ENCODE measurements around the gene TAX1BP1.

DNA sequence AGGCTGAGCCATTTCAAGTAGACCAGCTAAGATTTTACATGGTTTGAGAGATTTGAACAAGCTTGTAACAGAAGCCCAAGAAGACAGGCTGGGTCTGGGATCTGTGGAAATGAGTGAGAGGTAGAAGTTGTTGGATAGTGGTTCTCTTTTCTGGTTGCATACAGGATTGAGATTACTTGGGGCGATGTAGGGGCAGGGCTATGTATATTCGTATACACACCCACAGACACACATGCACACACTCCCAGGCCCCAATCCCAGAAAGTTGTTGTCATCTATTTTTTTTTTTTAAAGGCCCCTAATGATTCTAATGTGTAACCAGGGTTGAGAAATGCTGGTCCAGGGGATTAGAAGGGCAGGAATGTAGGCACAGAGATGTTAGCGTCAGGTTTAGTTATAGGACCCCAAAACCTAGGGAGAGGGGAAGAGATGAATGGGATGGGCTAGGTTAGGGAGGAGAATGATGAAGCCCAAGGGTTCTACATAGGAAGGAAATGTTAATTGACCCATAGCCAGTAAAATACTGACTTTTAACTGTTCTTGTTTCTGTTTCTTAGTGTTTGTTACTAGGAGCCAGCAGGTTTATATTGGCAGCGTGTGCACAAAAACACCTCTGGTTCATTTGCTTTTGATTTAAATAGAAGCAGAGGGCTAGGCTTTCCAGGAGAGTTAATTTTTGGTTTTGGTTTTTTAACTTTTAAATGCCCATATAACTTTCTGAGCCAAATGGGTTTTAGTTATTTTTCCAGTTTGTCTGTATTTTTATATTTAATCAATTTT lies 7.8 kb downstream of the TAX1BP1 start:
- TF ChIP-seq CTCF (optimal IDR thresholded peaks at IDR 0.05 in 1 of 3, IDR thresholded peaks at IDR 0.05 in 1 of 3, conservative IDR thresholded peaks at IDR 0.05 in 1 of 3; ENCODE audit: extremely low read depth in 1 of 3, insufficient read depth in 2 of 3, low read length in 3 of 3) (no peak), EZH2 (IDR thresholded peaks at IDR 0.05; ENCODE audit: low read length) (no peak)
